KMS-11 (cell line): ENCODE results near the gene PELI3.
A peak's percentile ranks its signal among the peaks of the same experiment; 100 is the strongest.

Source experiments
- H2AFZ ChIP-seq: fragments of 200-600 bp; sonication (generic); 2 replicates; pipeline ENCODE4 v1.6.1; 2016; ENCODE audit warnings: antibody characterized with exemption, mixed run types, low read depth
- H3K27ac ChIP-seq: fragments of 200-600 bp; sonication (generic); 2 replicates; pipeline ENCODE4 v1.6.1; 2016; ENCODE audit warnings: mild to moderate bottlenecking, mixed run types
- H3K27me3 ChIP-seq: fragments of 200-600 bp; sonication (generic); 2 replicates; pipeline ENCODE4 v1.6.1; 2017; ENCODE audit warnings: mild to moderate bottlenecking, low read depth, mixed run types, moderate library complexity; ENCODE audit not compliant: insufficient read depth
- H3K36me3 ChIP-seq: fragments of 200-600 bp; sonication (generic); 2 replicates; pipeline ENCODE4 v1.6.1; 2017; ENCODE audit warnings: mild to moderate bottlenecking, mixed run types; ENCODE audit not compliant: insufficient read depth
- H3K4me1 ChIP-seq: fragments of 200-600 bp; sonication (generic); 2 replicates; pipeline ENCODE4 v1.6.1; 2016; ENCODE audit warnings: mild to moderate bottlenecking, low read depth, mixed run types; ENCODE audit not compliant: poor library complexity, severe bottlenecking
- H3K4me2 ChIP-seq: fragments of 200-600 bp; sonication (generic); 2 replicates; pipeline ENCODE4 v1.7.0; 2016; ENCODE audit warnings: mild to moderate bottlenecking, mixed run types
- H3K4me3 ChIP-seq: fragments of 200-600 bp; sonication (generic); IDR thresholded peaks from 2 replicates; pipeline ENCODE4 v1.6.1; 2017; ENCODE audit warnings: low read depth, low read length, mixed read lengths; ENCODE audit not compliant: insufficient read depth
- H3K79me2 ChIP-seq: fragments of 200-600 bp; sonication (generic); 2 replicates; pipeline ENCODE4 v1.6.1; 2016; ENCODE audit warnings: low read depth, mixed run types; ENCODE audit not compliant: insufficient read depth
- H3K9ac ChIP-seq: fragments of 200-600 bp; sonication (generic); 2 replicates; pipeline ENCODE4 v1.6.1; 2016; ENCODE audit warnings: mild to moderate bottlenecking, mixed run types
- H4K20me1 ChIP-seq: fragments of 200-600 bp; sonication (generic); 2 replicates; pipeline ENCODE4 v1.6.1; 2016; ENCODE audit warnings: mild to moderate bottlenecking, mixed run types; ENCODE audit not compliant: insufficient read depth
- TF ChIP-seq, protein P1 (sequence below): fragments of 200-600 bp; sonication (generic); conservative IDR thresholded peaks from 2 replicates; pipeline ENCODE4 v1.6.1; 2017; ENCODE audit warnings: low read depth, mild to moderate bottlenecking, antibody characterized with exemption, low read length, moderate library complexity, mixed read lengths

PELI3 gene

DNA sequence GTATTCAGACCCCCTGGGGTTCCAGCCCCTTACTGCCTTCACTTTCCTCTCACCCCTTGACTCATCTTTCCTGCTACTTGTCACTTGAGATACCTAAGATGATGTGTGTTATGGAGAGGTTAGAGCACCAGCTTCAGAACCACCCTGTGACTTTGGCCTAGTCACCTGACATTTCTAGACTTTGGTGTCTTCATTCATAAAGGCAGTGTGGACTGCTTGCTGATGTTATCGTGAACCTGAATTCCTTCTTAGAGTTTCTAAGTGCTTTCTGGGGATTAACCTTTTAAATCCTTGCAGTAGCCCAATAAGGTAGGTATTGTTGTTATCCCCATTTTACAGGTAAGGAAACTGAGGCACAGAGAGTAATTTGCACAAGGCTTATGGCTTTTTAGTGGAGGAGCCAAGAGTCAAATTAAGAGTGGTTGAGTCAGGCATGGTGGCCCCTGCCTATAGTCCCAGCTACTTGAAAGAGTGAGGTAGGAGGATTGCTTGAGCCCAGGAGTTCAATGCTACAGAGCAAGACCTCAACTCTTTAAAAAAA is 38.6 kb downstream of the PELI3 start:
- Histone ChIP-seq H3K4me3 (no peak overlapping the region), H3K9ac (no peak overlapping the region), H3K4me1 (peaks cover 4% of the 10 kb centered on the region), H3K27ac (no peak overlapping the region), H3K27me3 (no peaks in the 10 kb centered on the region), H2AFZ (no peak overlapping the region), H3K79me2 (no peaks in the 10 kb centered on the region), H4K20me1 (no peaks in the 10 kb centered on the region), H3K36me3 (no peaks in the 10 kb centered on the region), H3K4me2 (no peak overlapping the region)
- TF ChIP-seq, protein P1, sequence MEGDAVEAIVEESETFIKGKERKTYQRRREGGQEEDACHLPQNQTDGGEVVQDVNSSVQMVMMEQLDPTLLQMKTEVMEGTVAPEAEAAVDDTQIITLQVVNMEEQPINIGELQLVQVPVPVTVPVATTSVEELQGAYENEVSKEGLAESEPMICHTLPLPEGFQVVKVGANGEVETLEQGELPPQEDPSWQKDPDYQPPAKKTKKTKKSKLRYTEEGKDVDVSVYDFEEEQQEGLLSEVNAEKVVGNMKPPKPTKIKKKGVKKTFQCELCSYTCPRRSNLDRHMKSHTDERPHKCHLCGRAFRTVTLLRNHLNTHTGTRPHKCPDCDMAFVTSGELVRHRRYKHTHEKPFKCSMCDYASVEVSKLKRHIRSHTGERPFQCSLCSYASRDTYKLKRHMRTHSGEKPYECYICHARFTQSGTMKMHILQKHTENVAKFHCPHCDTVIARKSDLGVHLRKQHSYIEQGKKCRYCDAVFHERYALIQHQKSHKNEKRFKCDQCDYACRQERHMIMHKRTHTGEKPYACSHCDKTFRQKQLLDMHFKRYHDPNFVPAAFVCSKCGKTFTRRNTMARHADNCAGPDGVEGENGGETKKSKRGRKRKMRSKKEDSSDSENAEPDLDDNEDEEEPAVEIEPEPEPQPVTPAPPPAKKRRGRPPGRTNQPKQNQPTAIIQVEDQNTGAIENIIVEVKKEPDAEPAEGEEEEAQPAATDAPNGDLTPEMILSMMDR: no peak

DNA sequence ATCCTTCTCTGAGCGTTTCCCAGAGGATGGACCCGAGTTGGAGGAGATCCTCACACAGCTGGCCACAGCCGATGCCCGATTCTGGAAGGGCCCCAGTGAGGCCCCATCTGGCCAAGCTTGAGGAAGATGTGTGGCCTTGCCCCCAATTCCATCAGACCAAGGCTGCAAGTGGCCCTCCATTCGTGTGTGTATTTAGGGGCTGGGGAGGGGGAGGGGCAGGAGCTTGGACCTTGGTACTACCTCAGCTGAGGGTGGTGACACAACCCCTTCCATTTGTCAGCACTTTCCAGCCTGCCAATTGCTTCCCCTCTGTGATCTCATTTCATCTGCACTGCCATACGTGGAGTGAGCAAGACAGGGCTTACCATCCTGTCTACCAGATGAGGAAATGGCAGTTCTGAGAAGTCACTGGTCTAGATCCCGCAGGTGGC is 42.4 kb downstream of the PELI3 start:
- no peaks in the 10 kb centered on the region for H4K20me1 ChIP-seq
- TF ChIP-seq, protein P1: no peak
- no peaks in the 10 kb centered on the region for H3K27me3 ChIP-seq
- H3K79me2 ChIP-seq: peaks cover 6% of the 10 kb centered on the region
- H3K27ac ChIP-seq: no peak overlapping the region
- H3K9ac ChIP-seq: no peak overlapping the region
- no peaks in the 10 kb centered on the region for H3K36me3 ChIP-seq
- H3K4me1 ChIP-seq: peaks cover 9% of the 10 kb centered on the region
- no peak overlapping the region for H3K4me2 ChIP-seq
- H3K4me3 ChIP-seq: no peak overlapping the region
- no peak overlapping the region for H2AFZ ChIP-seq

DNA sequence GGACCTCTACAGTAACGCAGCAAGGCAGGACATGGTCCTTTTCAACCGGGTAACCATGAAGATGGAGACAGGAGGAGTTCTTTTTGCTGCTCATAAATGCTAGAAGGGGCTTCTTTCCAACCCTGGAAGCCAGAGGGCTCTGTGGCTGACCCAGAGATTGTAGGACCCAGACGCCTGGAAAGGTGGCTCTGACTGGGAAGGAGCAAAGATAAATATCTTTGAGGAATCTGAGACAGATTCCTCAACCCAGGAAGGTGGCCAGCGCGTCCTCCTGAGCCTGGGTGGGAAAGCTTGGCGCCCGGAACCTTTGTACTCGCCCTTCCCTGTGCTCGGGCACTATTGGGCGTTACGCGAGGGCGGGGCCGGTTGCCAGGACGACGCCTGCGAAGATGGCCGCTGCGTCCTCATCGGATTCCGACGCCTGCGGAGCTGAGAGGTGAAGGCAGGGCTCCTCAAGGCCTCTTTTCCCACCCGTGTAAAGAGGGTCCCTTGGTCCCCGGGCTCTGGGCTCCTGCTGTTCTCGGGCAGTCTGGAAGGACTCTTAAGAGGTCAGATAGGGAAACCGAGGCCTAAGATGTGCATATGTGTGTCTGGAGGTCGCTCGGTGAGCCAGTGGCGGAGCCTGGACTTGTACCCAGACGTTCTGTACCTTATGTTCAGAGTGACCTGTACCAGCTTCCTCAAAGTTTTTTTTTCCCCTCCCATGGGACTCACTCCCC is 43.7 kb downstream of the PELI3 start, which contains the start of gene BBS1:
BBS1 (plus strand) TSS at position 365 of the 719 bp plus-strand sequence; CDS start at position 390, 25 bp downstream.
- Histone ChIP-seq H3K4me2 (peak within 1 kb of the TSS; percentile 83), H4K20me1 (no peaks in the 10 kb centered on the region), H3K4me1 (peaks cover 9% of the 10 kb centered on the region), H3K27ac (no peak within 1 kb of the TSS), H3K79me2 (peaks cover 6% of the 10 kb centered on the region), H2AFZ (peak within 1 kb of the TSS; percentile 97), H3K4me3 (no peak within 1 kb of the TSS), H3K27me3 (no peaks in the 10 kb centered on the region), H3K36me3 (no peaks in the 10 kb centered on the region), H3K9ac (peak within 1 kb of the TSS; percentile 14; the same call in 1 of the 2 replicates)
- TF ChIP-seq, protein P1: no peak

DNA sequence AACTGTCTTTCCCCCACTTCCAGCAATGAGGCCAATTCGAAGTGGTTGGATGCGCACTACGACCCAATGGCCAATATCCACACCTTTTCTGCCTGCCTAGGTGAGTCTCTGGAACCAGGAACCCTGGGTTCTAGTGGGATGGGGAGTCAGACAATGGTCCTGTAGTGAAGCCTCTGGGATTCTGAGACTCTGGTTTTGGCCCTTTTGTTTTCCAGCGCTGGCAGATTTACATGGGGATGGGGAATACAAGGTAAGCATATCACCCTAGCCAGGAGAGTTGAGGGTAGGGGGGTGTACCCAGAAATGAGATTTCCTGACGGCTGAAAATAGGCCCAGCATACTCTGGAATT is 44.3 kb downstream of the PELI3 start:
- Histone ChIP-seq H2AFZ (peak overlapping the region; percentile 97; the same call in 1 of the 2 replicates), H3K9ac (no peak overlapping the region; the same call in 1 of the 2 replicates), H3K4me1 (peaks cover 9% of the 10 kb centered on the region), H3K4me3 (no peak overlapping the region), H3K27me3 (no peaks in the 10 kb centered on the region), H3K36me3 (no peaks in the 10 kb centered on the region), H3K27ac (no peak overlapping the region), H4K20me1 (no peaks in the 10 kb centered on the region), H3K79me2 (peaks cover 6% of the 10 kb centered on the region), H3K4me2 (peak overlapping the region; percentile 83)
- TF ChIP-seq, protein P1: no peak
